Neural crest cell (in vitro differentiated cells): ENCODE measurements around the gene HRNR. TPM values are rescaled to one million over a fixed set of nuclear protein-coding genes. Genes with fewer than 3 reads are reported as not detected.
"Not testable (repeated sequence)": the region's sequence is repeated elsewhere in the genome, so short reads cannot be mapped to it uniquely, and the experiment has no call there.

Source experiments
- DNase-seq: peaks from one replicate; pipeline ENCODE4 v3.0.0; 2021; ENCODE audit warnings: low read depth, mixed read lengths, low spot score
- H3K27ac Mint-ChIP-seq: one replicate; pipeline ENCODE4 v1.8.0; 2021; ENCODE audit warnings: mild to moderate bottlenecking, mixed read lengths; ENCODE audit not compliant: unreplicated experiment
- H3K27me3 Mint-ChIP-seq: 2 replicates; pipeline ENCODE4 v1.8.0; 2021; ENCODE audit warnings: low read depth, mild to moderate bottlenecking, mixed read lengths
- H3K36me3 Mint-ChIP-seq: 2 replicates; pipeline ENCODE4 v1.8.0; 2021; ENCODE audit warnings: low read depth, mild to moderate bottlenecking, mixed read lengths
- H3K4me1 Mint-ChIP-seq: 2 replicates; pipeline ENCODE4 v1.8.0; 2021; ENCODE audit warnings: mixed read lengths
- H3K4me3 Mint-ChIP-seq: one replicate; pipeline ENCODE4 v1.8.0; 2021; ENCODE audit warnings: mild to moderate bottlenecking, mixed read lengths
- H3K9me3 Mint-ChIP-seq: 2 replicates; pipeline ENCODE4 v1.8.0; 2021; ENCODE audit warnings: mixed read lengths
- CTCF ChIP-seq: fragments of 200-600 bp; sonication (generic); conservative IDR thresholded peaks from 2 replicates; pipeline ENCODE4 v1.5.0; 2021; ENCODE audit warnings: antibody characterized with exemption, mild to moderate bottlenecking
- long read RNA-seq: library from polyadenylated mRNA; unstranded; transcript quantifications from one replicate; pipeline ENCODE4 v2.0.0, GENCODE V29; 2020
- total RNA-seq: library from RNA; stranded (reverse); gene quantifications from 2 replicates; pipeline ENCODE4 v1.2.1, GENCODE V29; 2021

HRNR gene
- not detected in 2 replicates for total RNA-seq
- long read RNA-seq, result 0 reads

GRCh38 chr1:152224093-152224492 lies at the start of gene HRNR:
Gene HRNR, minus strand, starts transcription at chr1:152224193. Its CDS starts 940 bp downstream, at chr1:152223253.
- Mint-ChIP-seq H3K27ac (no peak within 1 kb of the TSS), H3K9me3 (peaks cover 34% of the 10 kb centered on the region), H3K36me3 (peaks cover 10% of the 10 kb centered on the region), H3K4me1 (no peaks in the 10 kb centered on the region), H3K27me3 (no peaks in the 10 kb centered on the region), H3K4me3 (no peak within 1 kb of the TSS)
- no peak for TF ChIP-seq CTCF
- DNase-seq, result no peak

- not testable (repeated sequence) for H3K4me3 Mint-ChIP-seq, H3K27ac Mint-ChIP-seq, DNase-seq, H3K27me3 Mint-ChIP-seq, H3K4me1 Mint-ChIP-seq, H3K36me3 Mint-ChIP-seq
- H3K9me3 Mint-ChIP-seq, result peaks cover 26% of the 10 kb centered on the region
These were observed 32.4 kb upstream of the HRNR start for GRCh38 chr1:152256394-152256793.

GRCh38 chr1:152252157-152252556 lies 28.2 kb upstream of the HRNR start:
- Mint-ChIP-seq H3K4me1 (no peaks in the 10 kb centered on the region), H3K36me3 (peaks cover 3% of the 10 kb centered on the region), H3K27ac (no peak overlapping the region), H3K27me3 (no peaks in the 10 kb centered on the region), H3K4me3 (no peak overlapping the region), H3K9me3 (peaks cover 21% of the 10 kb centered on the region)
- DNase-seq, result no peak
- TF ChIP-seq CTCF, result no peak

GRCh38 chr1:152251391-152251790 lies 27.4 kb upstream of the HRNR start:
- Mint-ChIP-seq H3K27me3 (no peaks in the 10 kb centered on the region), H3K4me1 (no peaks in the 10 kb centered on the region), H3K9me3 (peaks cover 21% of the 10 kb centered on the region), H3K36me3 (peaks cover 3% of the 10 kb centered on the region), H3K4me3 (no peak overlapping the region), H3K27ac (no peak overlapping the region)
- DNase-seq, result no peak
- TF ChIP-seq CTCF, result no peak

- Mint-ChIP-seq H3K9me3 (peaks cover 39% of the 10 kb centered on the region), H3K4me1 (no peaks in the 10 kb centered on the region), H3K4me3 (no peak overlapping the region), H3K27ac (no peak overlapping the region), H3K36me3 (no peaks in the 10 kb centered on the region), H3K27me3 (no peaks in the 10 kb centered on the region)
- DNase-seq, result no peak
- TF ChIP-seq CTCF, result no peak
These were observed 23.3 kb upstream of the HRNR start for GRCh38 chr1:152247316-152247715.

GRCh38 chr1:152244576-152245273 lies 20.7 kb upstream of the HRNR start:
- H3K27me3 Mint-ChIP-seq, result no peaks in the 10 kb centered on the region
- H3K27ac Mint-ChIP-seq, result no peak overlapping the region
- no peak for TF ChIP-seq CTCF
- DNase-seq, result no peak
- H3K4me3 Mint-ChIP-seq, result no peak overlapping the region
- no peaks in the 10 kb centered on the region for H3K4me1 Mint-ChIP-seq
- H3K36me3 Mint-ChIP-seq, result peaks cover 2% of the 10 kb centered on the region
- H3K9me3 Mint-ChIP-seq, result peaks cover 42% of the 10 kb centered on the region
